Fibroblast of mammary gland (primary cell): ENCODE measurements around the gene BICD1.

ENCODE experiments used
- DNase-seq: peaks from one replicate; pipeline ENCODE4 v3.0.0-alpha.2; 2010; ENCODE audit warnings: low read depth
- H3K4me3 ChIP-seq: 2 replicates; pipeline ENCODE4 v1.5.1; 2011; ENCODE audit warnings: low read depth, mild to moderate bottlenecking, low read length, moderate library complexity; ENCODE audit not compliant: control insufficient read depth
- TF ChIP-seq, protein P1 (sequence below): conservative IDR thresholded peaks from 2 replicates; pipeline ENCODE4 v1.5.1; 2011; ENCODE audit warnings: low read depth, low read length, inconsistent platforms; ENCODE audit not compliant: control insufficient read depth, insufficient read depth

Gene BICD1

GRCh38 chr12:32334371-32334777 is 227.7 kb downstream of the BICD1 start:
- TF ChIP-seq, protein P1, sequence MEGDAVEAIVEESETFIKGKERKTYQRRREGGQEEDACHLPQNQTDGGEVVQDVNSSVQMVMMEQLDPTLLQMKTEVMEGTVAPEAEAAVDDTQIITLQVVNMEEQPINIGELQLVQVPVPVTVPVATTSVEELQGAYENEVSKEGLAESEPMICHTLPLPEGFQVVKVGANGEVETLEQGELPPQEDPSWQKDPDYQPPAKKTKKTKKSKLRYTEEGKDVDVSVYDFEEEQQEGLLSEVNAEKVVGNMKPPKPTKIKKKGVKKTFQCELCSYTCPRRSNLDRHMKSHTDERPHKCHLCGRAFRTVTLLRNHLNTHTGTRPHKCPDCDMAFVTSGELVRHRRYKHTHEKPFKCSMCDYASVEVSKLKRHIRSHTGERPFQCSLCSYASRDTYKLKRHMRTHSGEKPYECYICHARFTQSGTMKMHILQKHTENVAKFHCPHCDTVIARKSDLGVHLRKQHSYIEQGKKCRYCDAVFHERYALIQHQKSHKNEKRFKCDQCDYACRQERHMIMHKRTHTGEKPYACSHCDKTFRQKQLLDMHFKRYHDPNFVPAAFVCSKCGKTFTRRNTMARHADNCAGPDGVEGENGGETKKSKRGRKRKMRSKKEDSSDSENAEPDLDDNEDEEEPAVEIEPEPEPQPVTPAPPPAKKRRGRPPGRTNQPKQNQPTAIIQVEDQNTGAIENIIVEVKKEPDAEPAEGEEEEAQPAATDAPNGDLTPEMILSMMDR, result no peak
- DNase-seq, result no peak
- no peak overlapping the region for H3K4me3 ChIP-seq

GRCh38 chr12:32336261-32336660 is 229.6 kb downstream of the BICD1 start:
- TF ChIP-seq, protein P1, result no peak
- H3K4me3 ChIP-seq, result no peak overlapping the region
- DNase-seq, result peak; percentile 12

- DNase-seq, result no peak
- TF ChIP-seq, protein P1, result no peak
- no peak overlapping the region for H3K4me3 ChIP-seq
Measured at GRCh38 chr12:32343496-32343895, 236.8 kb downstream of the BICD1 start.

GRCh38 chr12:32344047-32344446 is 237.4 kb downstream of the BICD1 start:
- H3K4me3 ChIP-seq, result no peak overlapping the region
- TF ChIP-seq, protein P1, result no peak
- DNase-seq, result no peak

DNA sequence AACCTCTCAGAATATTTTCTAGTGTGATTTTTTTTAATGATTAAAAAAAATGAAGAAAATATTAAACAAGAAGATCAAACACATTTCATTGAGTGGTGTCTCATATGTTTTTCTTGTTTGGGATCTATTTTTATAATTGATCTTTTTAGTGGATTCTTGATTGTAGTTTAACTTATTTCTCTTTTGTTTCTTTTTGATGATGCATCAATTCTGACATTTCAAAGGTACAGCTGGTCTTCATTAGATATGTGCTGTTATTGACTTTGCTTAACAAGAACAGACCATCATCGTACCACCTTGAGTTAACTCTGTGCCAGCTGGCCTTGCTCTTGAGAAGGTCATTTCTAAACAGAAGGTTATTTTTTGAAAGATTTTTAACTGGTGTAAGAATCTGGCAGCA is 246.9 kb downstream of the BICD1 start:
- no peak overlapping the region for H3K4me3 ChIP-seq
- DNase-seq, result peak; percentile 11
- TF ChIP-seq, protein P1, result no peak

DNA sequence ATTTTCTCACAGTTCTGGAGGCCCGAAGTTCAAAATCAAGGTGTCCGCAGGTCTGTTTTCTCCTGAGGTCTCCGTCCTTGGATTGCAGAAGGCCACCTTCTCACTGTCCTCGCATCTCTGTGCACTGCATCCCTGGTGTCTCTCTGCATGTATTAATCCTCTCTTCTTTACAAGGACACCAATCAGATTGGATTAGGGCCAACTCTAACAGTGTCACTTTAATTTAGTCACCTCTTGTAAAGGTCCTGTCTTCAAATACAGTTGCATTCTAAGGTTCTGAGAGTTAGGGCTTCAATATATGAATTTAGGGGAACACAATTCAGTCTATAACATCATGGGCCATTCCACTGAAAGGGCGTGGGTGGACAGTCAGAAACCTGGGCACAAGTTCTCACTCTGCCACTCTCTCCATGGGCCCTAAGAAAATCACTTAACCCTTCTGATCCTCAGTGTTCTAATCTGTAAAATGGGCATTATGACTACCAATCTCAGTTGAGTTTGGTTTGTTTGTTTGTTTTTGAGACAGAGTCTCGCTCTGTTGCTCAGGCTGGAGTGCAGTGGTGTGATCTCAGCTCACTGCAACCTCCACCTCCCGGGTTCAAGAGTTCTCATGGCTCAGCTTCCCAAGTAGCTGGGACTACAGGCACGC is 251.1 kb downstream of the BICD1 start:
- TF ChIP-seq, protein P1, result no peak
- DNase-seq, result no peak
- no peak overlapping the region for H3K4me3 ChIP-seq

GRCh38 chr12:32360956-32361355 is 254.3 kb downstream of the BICD1 start:
- TF ChIP-seq, protein P1, result no peak
- no peak overlapping the region for H3K4me3 ChIP-seq
- no peak for DNase-seq
